MCF 10A (cell line): Measurements from ENCODE around the gene SASH3. TPM values are rescaled to one million over a fixed set of nuclear protein-coding genes. Genes with fewer than 3 reads are reported as not detected.

Source experiments
- Bru-seq: library from RNA; stranded (reverse); fragments of 400-500 nt; gene quantifications from one replicate; lab custom pipeline; 2021; lab: Mats Ljungman, UMichigan
- BruChase-seq, 2 experiments: library from RNA; stranded (reverse); fragments of 400-500 nt; gene quantifications; one replicate each; lab custom pipeline; 2021; lab: Mats Ljungman, UMichigan
- BruUV-seq: library from RNA; stranded (reverse); fragments of 400-500 nt; replicated peaks from 2 replicates; lab custom pipeline; 2021; lab: Mats Ljungman, UMichigan
- CTCF ChIA-PET: fragments of 300-600 bp; sonication (Branson Sonifier 250); formaldehyde crosslinking; extraction: SDS; loops from one replicate; lab custom pipeline; 2021; ENCODE audit warnings: antibody characterized with exemption, inconsistent platforms; lab: Yijun Ruan, JAX
- POLR2A ChIA-PET: fragments of 300-600, 350-650 bp; sonication (Branson Sonifier 250); formaldehyde crosslinking; extraction: SDS; loops from one replicate; lab custom pipeline; 2020; ENCODE audit warnings: antibody characterized with exemption, inconsistent platforms; lab: Yijun Ruan, JAX
- DNase-seq: peaks from one replicate; pipeline ENCODE4 v3.0.0-alpha.2; 2018; ENCODE audit not compliant: unreplicated experiment
- H3K27ac Mint-ChIP-seq: one replicate; pipeline ENCODE4 v1.8.0; 2022; ENCODE audit warnings: mild to moderate bottlenecking, low read depth, mixed read lengths; ENCODE audit not compliant: unreplicated experiment
- H3K27me3 Mint-ChIP-seq: one replicate; pipeline ENCODE4 v1.8.0; 2022; ENCODE audit warnings: mixed read lengths; ENCODE audit not compliant: insufficient read depth, unreplicated experiment
- H3K36me3 Mint-ChIP-seq: one replicate; pipeline ENCODE4 v1.8.0; 2022; ENCODE audit warnings: mild to moderate bottlenecking, moderate library complexity, mixed read lengths; ENCODE audit not compliant: insufficient read depth, unreplicated experiment
- H3K4me1 Mint-ChIP-seq: one replicate; pipeline ENCODE4 v1.8.0; 2022; ENCODE audit warnings: mixed read lengths; ENCODE audit not compliant: insufficient read depth, unreplicated experiment
- H3K4me3 Mint-ChIP-seq: one replicate; pipeline ENCODE4 v1.8.0; 2022; ENCODE audit warnings: mild to moderate bottlenecking, moderate library complexity, mixed read lengths; ENCODE audit not compliant: unreplicated experiment
- H3K9me3 Mint-ChIP-seq: one replicate; pipeline ENCODE4 v1.8.0; 2022; ENCODE audit warnings: mixed read lengths; ENCODE audit not compliant: unreplicated experiment
- CTCF ChIP-seq: fragments of 200-600 bp; IDR thresholded peaks from one replicate; pipeline ENCODE4 v1.8.0; 2022; ENCODE audit warnings: antibody characterized with exemption, mild to moderate bottlenecking; ENCODE audit not compliant: unreplicated experiment
- intact Hi-C: fragments of 100-400 bp; cut with micrococcal nuclease; formaldehyde crosslinking; loops from 2 replicates; pipeline ENCODE4 v1.14.1; 2022
- long read RNA-seq: library from polyadenylated mRNA; stranded (forward); transcript quantifications from one replicate; pipeline ENCODE4 v2.0.0, GENCODE V29; 2022
- total RNA-seq: library from RNA; stranded (reverse); gene quantifications from 2 replicates; pipeline ENCODE4 v1.2.3, GENCODE V29; 2022

The SASH3 gene
- total RNA-seq (not detected in 2 replicates), Bru-seq, nascent RNA (not detected), BruChase-seq, experiment 1, labeled RNA remaining after a 6-hour chase (not detected), BruChase-seq, experiment 2, labeled RNA remaining after a 2-hour chase (not detected)
- long read RNA-seq, result 0 reads

- DNase-seq, result no peak
- Mint-ChIP-seq H3K27ac (no peak within 1 kb of the TSS), H3K9me3 (no peaks in the 10 kb centered on the region), H3K36me3 (no peaks in the 10 kb centered on the region), H3K27me3 (peaks cover 44% of the 10 kb centered on the region), H3K4me3 (no peak within 1 kb of the TSS), H3K4me1 (no peaks in the 10 kb centered on the region)
- CTCF ChIA-PET, result no interaction called here
- no TSS peak for BruUV-seq
- TF ChIP-seq CTCF, result no peak
- intact Hi-C loops, result no loop called here
- POLR2A ChIA-PET, result no interaction called here
Measured at GRCh38 chrX:129779747-129780146, at the start of gene SASH3. SASH3 (plus strand) TSS chrX:129779949; CDS start chrX:129780098, 149 bp downstream.

GRCh38 chrX:129731228-129731627 is 48.5 kb upstream of the SASH3 start:
- POLR2A ChIA-PET, result interaction anchor here (0.6 kb wide), 1 partner anchor 239 kb away, joined by 3 read pairs; no protein-coding TSS in a partner anchor
- H3K27me3 Mint-ChIP-seq, result peaks cover 54% of the 10 kb centered on the region
- no peaks in the 10 kb centered on the region for H3K4me1 Mint-ChIP-seq
- H3K36me3 Mint-ChIP-seq, result no peaks in the 10 kb centered on the region
- no peak for TF ChIP-seq CTCF
- no TSS peak for BruUV-seq
- H3K9me3 Mint-ChIP-seq, result no peaks in the 10 kb centered on the region
- intact Hi-C loops, result no loop called here
- H3K27ac Mint-ChIP-seq, result no peak overlapping the region
- H3K4me3 Mint-ChIP-seq, result no peak overlapping the region
- no peak for DNase-seq
- CTCF ChIA-PET, result interaction anchor here (0.7 kb wide), 1 partner anchor 95 kb away, joined by 3 read pairs; no protein-coding TSS in a partner anchor

- Mint-ChIP-seq H3K36me3 (no peaks in the 10 kb centered on the region), H3K27me3 (peaks cover 54% of the 10 kb centered on the region), H3K4me1 (no peaks in the 10 kb centered on the region), H3K27ac (no peak overlapping the region), H3K9me3 (no peaks in the 10 kb centered on the region), H3K4me3 (no peak overlapping the region)
- intact Hi-C loops, result no loop called here
- BruUV-seq, result no TSS peak
- ChIA-PET CTCF (interaction anchor here (0.6 to 1.0 kb wide), 2 partner anchors 66 to 128 kb away, joined by 3 to 4 read pairs; no protein-coding TSS in a partner anchor), POLR2A (no interaction called here)
- no peak for TF ChIP-seq CTCF
- no peak for DNase-seq
Measured at GRCh38 chrX:129732857-129733256, 46.9 kb upstream of the SASH3 start.

DNA sequence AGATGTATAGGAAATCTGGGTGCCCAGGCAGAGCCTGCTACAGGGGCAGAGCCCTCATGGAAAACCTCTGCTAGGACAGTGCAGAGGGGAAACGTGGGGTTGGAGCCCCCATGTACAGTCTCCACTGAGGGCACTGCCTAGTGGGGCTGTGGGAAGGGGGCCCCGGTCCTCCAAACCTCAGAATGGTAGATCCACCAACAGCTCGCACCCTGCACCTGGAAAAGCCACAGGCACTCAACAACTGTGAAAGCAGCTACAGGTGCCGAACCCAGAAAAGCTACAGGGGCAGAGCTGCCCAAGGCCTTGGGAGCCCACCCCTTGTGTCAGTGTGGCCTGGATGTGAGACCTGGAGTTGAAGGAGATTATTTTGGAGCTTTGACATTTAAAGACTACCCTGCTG is 46.4 kb upstream of the SASH3 start:
- Mint-ChIP-seq H3K4me1 (no peaks in the 10 kb centered on the region), H3K27ac (no peak overlapping the region), H3K9me3 (no peaks in the 10 kb centered on the region), H3K36me3 (no peaks in the 10 kb centered on the region), H3K4me3 (no peak overlapping the region), H3K27me3 (peaks cover 57% of the 10 kb centered on the region)
- BruUV-seq, result no TSS peak
- no peak for TF ChIP-seq CTCF
- no peak for DNase-seq
- ChIA-PET POLR2A (no interaction called here), CTCF (interaction anchor here (0.6 to 1.0 kb wide), 2 partner anchors 65 to 129 kb away, joined by 3 to 4 read pairs; no protein-coding TSS in a partner anchor)
- intact Hi-C loops, result no loop called here
